AG10803 (cell line): ENCODE results near the gene PET100.

Experiments
- DNase-seq: peaks from one replicate; pipeline ENCODE4 v3.0.0; 2010; ENCODE audit warnings: low read depth
- H3K4me3 ChIP-seq: 2 replicates; pipeline ENCODE4 v1.5.1; 2011; ENCODE audit warnings: mild to moderate bottlenecking, low read length, control low read depth
- CTCF ChIP-seq: conservative IDR thresholded peaks from 2 replicates; pipeline ENCODE4 v1.5.1; 2011; ENCODE audit warnings: mild to moderate bottlenecking, low read length, control low read depth, inconsistent platforms

Gene PET100

GRCh38 chr19:7597689-7598088 is 31.9 kb upstream of the PET100 start:
- TF ChIP-seq CTCF: no peak
- H3K4me3 ChIP-seq: no peak overlapping the region
- DNase-seq: no peak

GRCh38 chr19:7598180-7598579 is 31.4 kb upstream of the PET100 start:
- no peak overlapping the region for H3K4me3 ChIP-seq
- no peak for TF ChIP-seq CTCF

GRCh38 chr19:7600721-7601120 is 28.9 kb upstream of the PET100 start:
- TF ChIP-seq CTCF: no peak
- no peak overlapping the region for H3K4me3 ChIP-seq
- DNase-seq: no peak

More at GRCh38 chr19:7598180-7598579, 31.4 kb upstream of the PET100 start:
- DNase-seq: no peak

- H3K4me3 ChIP-seq: no peak overlapping the region
- no peak for TF ChIP-seq CTCF
- no peak for DNase-seq
Observed at GRCh38 chr19:7602240-7602934, 27.2 kb upstream of the PET100 start.

- no peak for DNase-seq
- H3K4me3 ChIP-seq: no peak overlapping the region
- TF ChIP-seq CTCF: no peak
Observed at GRCh38 chr19:7602935-7603497, 26.6 kb upstream of the PET100 start.

- TF ChIP-seq CTCF: no peak
- no peak overlapping the region for H3K4me3 ChIP-seq
- no peak for DNase-seq
Observed at GRCh38 chr19:7603919-7604318, 25.7 kb upstream of the PET100 start.

- DNase-seq: no peak
- TF ChIP-seq CTCF: no peak
- H3K4me3 ChIP-seq: no peak overlapping the region
Observed at GRCh38 chr19:7605490-7606222, 23.9 kb upstream of the PET100 start.
